B cell (primary cell): ENCODE data around the gene P2RX2.

Source experiments
- CTCF ChIP-seq: fragments of 200-600 bp; IDR thresholded peaks from one replicate; pipeline ENCODE4 v1.8.0; 2022; ENCODE audit warnings: antibody characterized with exemption, mild to moderate bottlenecking
- EZH2 ChIP-seq: IDR thresholded peaks from 2 replicates; pipeline ENCODE4 v1.6.1; 2012; ENCODE audit warnings: borderline replicate concordance, low read depth, mild to moderate bottlenecking, moderate library complexity, low read length; ENCODE audit not compliant: insufficient read depth, poor library complexity, severe bottlenecking

- no peak for TF ChIP-seq CTCF
- TF ChIP-seq EZH2 = no peak
These were observed 41.9 kb upstream of the P2RX2 start for GRCh38 chr12:132576701-132577100.
